Bronchial epithelial cell (primary cell): ENCODE measurements around the gene MXRA5. TPM values are rescaled to one million over a fixed set of nuclear protein-coding genes. Genes with fewer than 3 reads are reported as not detected.

Source experiments
- DNase-seq: peaks from one replicate; pipeline ENCODE4 v3.0.0-alpha.2; 2010; ENCODE audit warnings: low read depth
- FAIRE-seq: peaks from 2 replicates; lab custom pipeline; 2011; peaks lifted over from hg19 to GRCh38; lab: Jason Lieb, UNC
- H3K27me3 ChIP-seq: 2 replicates; pipeline ENCODE4 v1.5.1; 2011; ENCODE audit warnings: low read length; ENCODE audit not compliant: control insufficient read depth, insufficient read depth
- H3K36me3 ChIP-seq: 2 replicates; pipeline ENCODE4 v1.5.1; 2011; ENCODE audit warnings: low read length; ENCODE audit not compliant: control insufficient read depth, insufficient read depth
- H3K4me3 ChIP-seq: 2 replicates; pipeline ENCODE4 v1.5.1; 2011; ENCODE audit warnings: mild to moderate bottlenecking, low read depth, low read length, control low read depth
- total RNA-seq: library from RNA; depleted of rRNA; stranded (reverse); fragments of >200 nt; gene quantifications from 2 replicates; pipeline ENCODE4 v1.2.1, GENCODE V29; 2014
- TF ChIP-seq, protein P1 (sequence below): IDR thresholded peaks from 2 replicates; pipeline ENCODE4 v1.5.1; 2011; ENCODE audit warnings: mild to moderate bottlenecking, moderate library complexity, low read length, control low read depth, inconsistent platforms; ENCODE audit not compliant: insufficient read depth, severe bottlenecking

MXRA5 gene, protein sequence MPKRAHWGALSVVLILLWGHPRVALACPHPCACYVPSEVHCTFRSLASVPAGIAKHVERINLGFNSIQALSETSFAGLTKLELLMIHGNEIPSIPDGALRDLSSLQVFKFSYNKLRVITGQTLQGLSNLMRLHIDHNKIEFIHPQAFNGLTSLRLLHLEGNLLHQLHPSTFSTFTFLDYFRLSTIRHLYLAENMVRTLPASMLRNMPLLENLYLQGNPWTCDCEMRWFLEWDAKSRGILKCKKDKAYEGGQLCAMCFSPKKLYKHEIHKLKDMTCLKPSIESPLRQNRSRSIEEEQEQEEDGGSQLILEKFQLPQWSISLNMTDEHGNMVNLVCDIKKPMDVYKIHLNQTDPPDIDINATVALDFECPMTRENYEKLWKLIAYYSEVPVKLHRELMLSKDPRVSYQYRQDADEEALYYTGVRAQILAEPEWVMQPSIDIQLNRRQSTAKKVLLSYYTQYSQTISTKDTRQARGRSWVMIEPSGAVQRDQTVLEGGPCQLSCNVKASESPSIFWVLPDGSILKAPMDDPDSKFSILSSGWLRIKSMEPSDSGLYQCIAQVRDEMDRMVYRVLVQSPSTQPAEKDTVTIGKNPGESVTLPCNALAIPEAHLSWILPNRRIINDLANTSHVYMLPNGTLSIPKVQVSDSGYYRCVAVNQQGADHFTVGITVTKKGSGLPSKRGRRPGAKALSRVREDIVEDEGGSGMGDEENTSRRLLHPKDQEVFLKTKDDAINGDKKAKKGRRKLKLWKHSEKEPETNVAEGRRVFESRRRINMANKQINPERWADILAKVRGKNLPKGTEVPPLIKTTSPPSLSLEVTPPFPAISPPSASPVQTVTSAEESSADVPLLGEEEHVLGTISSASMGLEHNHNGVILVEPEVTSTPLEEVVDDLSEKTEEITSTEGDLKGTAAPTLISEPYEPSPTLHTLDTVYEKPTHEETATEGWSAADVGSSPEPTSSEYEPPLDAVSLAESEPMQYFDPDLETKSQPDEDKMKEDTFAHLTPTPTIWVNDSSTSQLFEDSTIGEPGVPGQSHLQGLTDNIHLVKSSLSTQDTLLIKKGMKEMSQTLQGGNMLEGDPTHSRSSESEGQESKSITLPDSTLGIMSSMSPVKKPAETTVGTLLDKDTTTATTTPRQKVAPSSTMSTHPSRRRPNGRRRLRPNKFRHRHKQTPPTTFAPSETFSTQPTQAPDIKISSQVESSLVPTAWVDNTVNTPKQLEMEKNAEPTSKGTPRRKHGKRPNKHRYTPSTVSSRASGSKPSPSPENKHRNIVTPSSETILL (N-terminal part only)
- 0.26 and 0.53 TPM in 2 replicates for total RNA-seq

DNA sequence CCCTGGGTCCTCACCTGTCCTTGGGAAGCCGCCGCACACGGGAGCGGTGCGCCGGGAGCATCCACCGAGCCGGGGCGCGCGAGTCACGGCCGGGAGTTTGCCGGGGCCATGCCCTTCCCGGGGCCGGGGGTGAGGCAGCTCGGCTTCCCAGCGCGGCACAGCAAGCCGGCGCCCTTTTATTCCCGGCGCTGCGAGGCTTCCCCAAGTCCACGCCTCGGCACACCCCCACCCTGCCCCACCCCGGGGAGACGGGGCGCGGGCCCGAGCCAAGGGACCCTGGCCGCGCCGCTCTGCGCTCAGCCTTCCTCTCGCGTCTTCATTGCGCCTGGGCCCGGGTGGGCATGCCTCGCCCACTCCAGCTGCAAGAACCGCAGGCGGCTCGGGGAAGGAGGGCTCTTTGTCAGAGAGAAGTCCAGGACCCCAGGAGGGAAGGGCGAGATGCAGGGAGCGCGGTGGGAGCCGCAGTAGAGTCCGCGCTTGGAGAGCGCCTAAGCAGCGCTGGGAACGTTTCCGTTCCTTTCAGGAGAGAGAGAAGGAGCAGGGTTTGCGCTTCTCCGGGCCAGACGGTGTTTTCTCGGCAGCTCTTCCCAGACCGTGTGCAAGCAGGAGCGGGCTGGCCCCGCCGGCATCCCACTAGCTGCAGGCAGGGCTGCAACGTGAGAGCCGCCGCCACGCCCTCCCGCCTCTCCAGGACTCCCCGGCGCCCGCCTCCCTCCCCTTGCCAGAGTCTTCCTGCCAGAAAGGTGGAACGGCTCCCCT is at the start of gene MXRA5:
Gene MXRA5 (minus strand): TSS at position 152 of the 759 bp plus-strand sequence. CDS start 2,819 bp downstream, outside the sequence.
- FAIRE-seq (no peak), DNase-seq (peak; percentile 52)
- H3K27me3 ChIP-seq: no peaks in the 10 kb centered on the region
- H3K36me3 ChIP-seq: no peaks in the 10 kb centered on the region
- TF ChIP-seq, protein P1, sequence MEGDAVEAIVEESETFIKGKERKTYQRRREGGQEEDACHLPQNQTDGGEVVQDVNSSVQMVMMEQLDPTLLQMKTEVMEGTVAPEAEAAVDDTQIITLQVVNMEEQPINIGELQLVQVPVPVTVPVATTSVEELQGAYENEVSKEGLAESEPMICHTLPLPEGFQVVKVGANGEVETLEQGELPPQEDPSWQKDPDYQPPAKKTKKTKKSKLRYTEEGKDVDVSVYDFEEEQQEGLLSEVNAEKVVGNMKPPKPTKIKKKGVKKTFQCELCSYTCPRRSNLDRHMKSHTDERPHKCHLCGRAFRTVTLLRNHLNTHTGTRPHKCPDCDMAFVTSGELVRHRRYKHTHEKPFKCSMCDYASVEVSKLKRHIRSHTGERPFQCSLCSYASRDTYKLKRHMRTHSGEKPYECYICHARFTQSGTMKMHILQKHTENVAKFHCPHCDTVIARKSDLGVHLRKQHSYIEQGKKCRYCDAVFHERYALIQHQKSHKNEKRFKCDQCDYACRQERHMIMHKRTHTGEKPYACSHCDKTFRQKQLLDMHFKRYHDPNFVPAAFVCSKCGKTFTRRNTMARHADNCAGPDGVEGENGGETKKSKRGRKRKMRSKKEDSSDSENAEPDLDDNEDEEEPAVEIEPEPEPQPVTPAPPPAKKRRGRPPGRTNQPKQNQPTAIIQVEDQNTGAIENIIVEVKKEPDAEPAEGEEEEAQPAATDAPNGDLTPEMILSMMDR: no peak
- peak within 1 kb of the TSS; percentile 44 for H3K4me3 ChIP-seq

DNA sequence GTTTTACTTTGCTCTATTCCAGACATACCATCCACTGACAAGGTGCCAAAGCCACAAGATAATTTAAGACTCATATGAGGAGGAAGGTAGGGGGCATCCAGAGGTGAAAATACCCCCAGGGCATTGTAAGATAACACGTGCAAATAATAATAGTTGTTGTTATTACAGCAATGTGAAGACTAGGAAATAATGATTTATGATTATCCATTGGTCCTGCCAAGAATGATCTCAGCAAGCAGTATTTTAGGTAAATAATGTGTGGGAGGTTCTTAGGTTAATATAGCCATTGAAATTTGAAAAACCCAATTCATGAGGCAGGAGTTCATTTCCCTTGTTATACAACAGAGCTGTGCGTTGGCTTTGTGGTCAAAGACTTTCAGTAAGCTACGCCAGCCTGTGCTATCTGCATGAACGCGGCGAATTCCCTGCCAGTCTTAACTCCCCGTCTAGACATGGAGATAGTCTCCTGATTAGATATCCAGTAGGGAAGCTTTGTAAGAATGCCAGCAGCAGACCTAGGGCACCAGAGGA is 47.2 kb upstream of the MXRA5 start:
- no peak for FAIRE-seq
- H3K4me3 ChIP-seq: no peak overlapping the region
- TF ChIP-seq, protein P1: no peak

DNA sequence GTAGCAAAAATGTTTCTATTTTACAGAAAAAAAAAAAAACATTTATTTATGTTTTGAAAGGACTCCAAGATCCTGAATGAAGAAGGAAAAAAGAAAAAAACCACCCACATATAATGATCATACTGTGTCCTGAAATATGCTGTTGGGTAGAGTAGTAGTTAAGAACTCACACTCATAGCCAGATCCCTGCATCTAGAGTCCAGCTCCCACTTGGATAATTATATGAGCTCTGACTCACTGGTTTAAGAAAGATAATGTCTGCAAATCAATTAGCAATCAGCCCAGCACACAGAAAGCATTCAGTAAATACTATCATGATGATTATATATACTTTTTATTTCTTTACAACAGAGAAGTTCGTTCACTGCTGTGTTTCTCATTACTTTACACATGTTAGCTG is 46.7 kb upstream of the MXRA5 start:
- H3K4me3 ChIP-seq: no peak overlapping the region
- FAIRE-seq (no peak), DNase-seq (peak; percentile 12)
- TF ChIP-seq, protein P1: no peak
- H3K36me3 ChIP-seq: no peaks in the 10 kb centered on the region
- no peaks in the 10 kb centered on the region for H3K27me3 ChIP-seq

More for the DNA sequence above, 47.2 kb upstream of the MXRA5 start:
- H3K27me3 ChIP-seq: no peaks in the 10 kb centered on the region
- H3K36me3 ChIP-seq: no peaks in the 10 kb centered on the region
- DNase-seq: peak; percentile 19

DNA sequence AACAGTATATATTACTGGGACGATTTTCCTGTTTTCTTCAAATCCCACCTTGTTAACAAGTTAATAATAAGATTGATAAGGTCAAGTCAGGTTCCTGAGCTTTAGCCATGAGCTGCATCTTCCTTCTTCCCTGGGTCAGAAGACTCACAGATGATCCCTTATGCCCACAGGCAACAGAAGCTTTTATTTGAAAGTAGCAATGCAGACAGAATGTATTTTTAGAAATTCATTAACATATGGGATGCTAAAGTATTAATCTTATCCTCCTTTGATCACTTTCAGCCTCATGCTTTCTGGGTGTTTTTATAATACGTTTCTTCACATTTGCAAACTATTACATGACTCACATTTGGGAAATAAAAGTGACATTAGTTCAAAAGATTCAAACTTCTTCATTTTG is 42.0 kb upstream of the MXRA5 start:
- DNase-seq: no peak
- H3K4me3 ChIP-seq: no peak overlapping the region
- TF ChIP-seq, protein P1: no peak
- no peaks in the 10 kb centered on the region for H3K27me3 ChIP-seq
- H3K36me3 ChIP-seq: no peaks in the 10 kb centered on the region
- no peak for FAIRE-seq
